ENCODE measurements around the gene SSH2. TPM values are rescaled to one million over a fixed set of nuclear protein-coding genes. Genes with fewer than 3 reads are reported as not detected.
"Not testable (repeated sequence)": the region's sequence is repeated elsewhere in the genome, so short reads cannot be mapped to it uniquely, and the experiment has no call there.

SSH2 gene
- total and polyA plus RNA-seq, 2 of the 13 experiments (the other 11 are each of a cell fraction or from before 2014, with no cell fraction given): 6.0 to 6.4 TPM

DNA sequence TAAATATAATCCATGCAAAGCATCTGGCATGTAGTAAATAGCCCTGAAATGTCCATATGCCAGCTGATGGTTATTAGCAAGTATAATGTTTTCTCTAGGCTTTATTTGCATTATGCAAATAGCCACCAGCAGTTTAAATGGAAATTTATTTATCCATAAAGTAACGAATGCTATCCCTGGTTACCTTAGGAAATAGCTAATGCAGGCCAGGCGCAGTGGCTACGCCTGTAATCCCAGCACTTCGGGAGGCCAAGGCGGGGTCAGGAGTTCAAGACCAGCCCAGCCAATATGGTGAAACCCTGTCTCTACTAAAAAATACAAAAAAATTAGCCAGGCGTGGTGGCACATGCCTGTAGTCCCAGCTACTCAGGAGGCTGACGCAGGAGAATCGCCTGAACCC is 254.1 kb downstream of the SSH2 start:
- H3K79me2 ChIP-seq (ENCODE audit: insufficient read depth, low read length); intact Hi-C loops (cut with micrococcal nuclease; ENCODE audit: unreplicated experiment); H4K20me1 ChIP-seq (ENCODE audit: insufficient read depth, low read length); H3K9ac ChIP-seq (ENCODE audit: insufficient read depth, low read depth, low read length); H3K4me2 ChIP-seq (ENCODE audit: low read depth, low read length); POLR2A ChIA-PET; BruUV-seq (replicated peaks); H2AFZ ChIP-seq (ENCODE audit: low read length); DNase-seq (ENCODE audit: low spot score); H3K36me3 ChIP-seq (replicated peaks in 1 of 2; ENCODE audit: control insufficient read depth in 1 of 2, insufficient read depth in 2 of 2, low read length in 2 of 2); H3K27ac ChIP-seq (ENCODE audit: extremely low read length, insufficient read depth, low read length); FAIRE-seq; ATAC-seq; CTCF ChIA-PET (ENCODE audit: low intra/inter-chr PET ratio, low total read pairs); H3K9me3 ChIP-seq (ENCODE audit: low read length); H3K4me1 ChIP-seq (ENCODE audit: insufficient read depth, low read length); H3K4me3 ChIP-seq (replicated peaks in 1 of 3; ENCODE audit: insufficient read depth in 1 of 3, low read depth in 2 of 3, low read length in 3 of 3); H3K27me3 ChIP-seq (ENCODE audit: control insufficient read depth in 1 of 2, insufficient read depth in 2 of 2, low read length in 2 of 2); in situ Hi-C loops (cut with HindIII; ENCODE audit: extremely low pct_ligation_motif_present, low pct_unique_long_range_greater_than_20kb): not testable (repeated sequence)
- WGBS (ENCODE audit: low lambda C conversion rate): 95% methylated on average over 8 of the region's 8 CpGs

GRCh38 chr17:29674281-29674680 is 255.7 kb downstream of the SSH2 start:
- H3K79me2 ChIP-seq (ENCODE audit: insufficient read depth, low read length): no peaks in the 10 kb centered on the region
- no peak overlapping the region for H2AFZ ChIP-seq (ENCODE audit: low read length)
- ChIA-PET CTCF (ENCODE audit: low intra/inter-chr PET ratio, low total read pairs) (no interaction called here), POLR2A (no interaction called here)
- in situ Hi-C loops (cut with HindIII; ENCODE audit: extremely low pct_ligation_motif_present, low pct_unique_long_range_greater_than_20kb) (no loop called here), intact Hi-C loops (cut with micrococcal nuclease; ENCODE audit: unreplicated experiment) (no loop called here)
- DNase-seq (ENCODE audit: low spot score) (no peak), ATAC-seq (no peak), FAIRE-seq (no peak)
- no peaks in the 10 kb centered on the region for H3K27me3 ChIP-seq (ENCODE audit: control insufficient read depth in 1 of 2, insufficient read depth in 2 of 2, low read length in 2 of 2)
- 100% methylated on average over 1 of the region's 1 CpG for WGBS (ENCODE audit: low lambda C conversion rate)
- H3K4me1 ChIP-seq (ENCODE audit: insufficient read depth, low read length): no peaks in the 10 kb centered on the region
- no peak overlapping the region for H3K9ac ChIP-seq (ENCODE audit: insufficient read depth, low read depth, low read length)
- no peaks in the 10 kb centered on the region for H3K9me3 ChIP-seq (ENCODE audit: low read length)
- H4K20me1 ChIP-seq (ENCODE audit: insufficient read depth, low read length): no peaks in the 10 kb centered on the region
- TF ChIP-seq ZNF235 (CRISPR knock-in tag; IDR thresholded peaks at IDR 0.05; ENCODE audit: borderline replicate concordance): no peak
- TF ChIP-seq ZFP41 (CRISPR knock-in tag; IDR thresholded peaks at IDR 0.05; ENCODE audit: borderline replicate concordance): no peak
- no peak for TF ChIP-seq RBFOX2 (IDR thresholded peaks at IDR 0.05; ENCODE audit: low read depth, low read length)
- no peak for TF ChIP-seq HDAC6 (IDR thresholded peaks at IDR 0.05; ENCODE audit: low read depth, low read length)
- TF ChIP-seq NR3C1 (CRISPR knock-in tag; IDR thresholded peaks at IDR 0.05): no peak
- TF ChIP-seq, protein P1, sequence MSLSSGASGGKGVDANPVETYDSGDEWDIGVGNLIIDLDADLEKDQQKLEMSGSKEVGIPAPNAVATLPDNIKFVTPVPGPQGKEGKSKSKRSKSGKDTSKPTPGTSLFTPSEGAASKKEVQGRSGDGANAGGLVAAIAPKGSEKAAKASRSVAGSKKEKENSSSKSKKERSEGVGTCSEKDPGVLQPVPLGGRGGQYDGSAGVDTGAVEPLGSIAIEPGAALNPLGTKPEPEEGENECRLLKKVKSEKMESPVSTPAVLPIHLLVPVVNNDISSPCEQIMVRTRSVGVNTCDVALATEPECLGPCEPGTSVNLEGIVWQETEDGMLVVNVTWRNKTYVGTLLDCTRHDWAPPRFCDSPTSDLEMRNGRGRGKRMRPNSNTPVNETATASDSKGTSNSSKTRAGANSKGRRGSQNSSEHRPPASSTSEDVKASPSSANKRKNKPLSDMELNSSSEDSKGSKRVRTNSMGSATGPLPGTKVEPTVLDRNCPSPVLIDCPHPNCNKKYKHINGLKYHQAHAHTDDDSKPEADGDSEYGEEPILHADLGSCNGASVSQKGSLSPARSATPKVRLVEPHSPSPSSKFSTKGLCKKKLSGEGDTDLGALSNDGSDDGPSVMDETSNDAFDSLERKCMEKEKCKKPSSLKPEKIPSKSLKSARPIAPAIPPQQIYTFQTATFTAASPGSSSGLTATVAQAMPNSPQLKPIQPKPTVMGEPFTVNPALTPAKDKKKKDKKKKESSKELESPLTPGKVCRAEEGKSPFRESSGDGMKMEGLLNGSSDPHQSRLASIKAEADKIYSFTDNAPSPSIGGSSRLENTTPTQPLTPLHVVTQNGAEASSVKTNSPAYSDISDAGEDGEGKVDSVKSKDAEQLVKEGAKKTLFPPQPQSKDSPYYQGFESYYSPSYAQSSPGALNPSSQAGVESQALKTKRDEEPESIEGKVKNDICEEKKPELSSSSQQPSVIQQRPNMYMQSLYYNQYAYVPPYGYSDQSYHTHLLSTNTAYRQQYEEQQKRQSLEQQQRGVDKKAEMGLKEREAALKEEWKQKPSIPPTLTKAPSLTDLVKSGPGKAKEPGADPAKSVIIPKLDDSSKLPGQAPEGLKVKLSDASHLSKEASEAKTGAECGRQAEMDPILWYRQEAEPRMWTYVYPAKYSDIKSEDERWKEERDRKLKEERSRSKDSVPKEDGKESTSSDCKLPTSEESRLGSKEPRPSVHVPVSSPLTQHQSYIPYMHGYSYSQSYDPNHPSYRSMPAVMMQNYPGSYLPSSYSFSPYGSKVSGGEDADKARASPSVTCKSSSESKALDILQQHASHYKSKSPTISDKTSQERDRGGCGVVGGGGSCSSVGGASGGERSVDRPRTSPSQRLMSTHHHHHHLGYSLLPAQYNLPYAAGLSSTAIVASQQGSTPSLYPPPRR (CRISPR knock-in tag; IDR thresholded peaks at IDR 0.05; ENCODE audit: borderline replicate concordance): no peak
- no peak for TF ChIP-seq NFKB2 (CRISPR knock-in tag; IDR thresholded peaks at IDR 0.05; ENCODE audit: borderline replicate concordance)
- no peak for TF ChIP-seq GRHL1 (CRISPR knock-in tag; conservative IDR thresholded peaks at IDR 0.05)
- peaks cover 1 to 11% of the 10 kb centered on the region in 2 experiments; a peak in 4 of 5 replicates for H3K36me3 ChIP-seq (replicated peaks in 1 of 2; ENCODE audit: control insufficient read depth in 1 of 2, insufficient read depth in 2 of 2, low read length in 2 of 2)
- no peak overlapping the region for H3K4me3 ChIP-seq (replicated peaks in 1 of 3; ENCODE audit: insufficient read depth in 1 of 3, low read depth in 2 of 3, low read length in 3 of 3)
- no peak overlapping the region for H3K4me2 ChIP-seq (ENCODE audit: low read depth, low read length)
- H3K27ac ChIP-seq (ENCODE audit: extremely low read length, insufficient read depth, low read length): no peak overlapping the region
- BruUV-seq (replicated peaks): no TSS peak

Measured in HepG2 (cell line).